SK-N-SH (cell line): ENCODE measurements around the gene HSPG2. TPM values are rescaled to one million over a fixed set of nuclear protein-coding genes. Genes with fewer than 3 reads are reported as not detected.

Source experiments
- ELF1 ChIP-seq: IDR thresholded peaks from 2 replicates; pipeline ENCODE4 v1.4.0; 2012
- EP300 ChIP-seq, 2 experiments: IDR thresholded peaks; 2 replicates each; pipeline versions ENCODE4 v1.4.0 to v1.6.1; 2012; ENCODE audit warnings: borderline replicate concordance in 1 of 2, low read depth in 1 of 2, low read length in 1 of 2
- EZH2phosphoT487 ChIP-seq: fragments of 200-600 bp; sonication (generic); IDR thresholded peaks from 2 replicates; pipeline ENCODE4 v1.6.1; 2017; ENCODE audit warnings: low read depth, mixed run types, mild to moderate bottlenecking, antibody characterized with exemption, moderate library complexity, borderline replicate concordance
- FOSL2 ChIP-seq: IDR thresholded peaks from 2 replicates; pipeline ENCODE4 v1.4.0; 2012; ENCODE audit warnings: low read depth, mild to moderate bottlenecking, moderate library complexity, borderline replicate concordance
- FOXJ3 ChIP-seq: sonication (generic); formaldehyde crosslinking; IDR thresholded peaks from 2 replicates; pipeline ENCODE4 v1.5.1; 2020; ENCODE audit warnings: mild to moderate bottlenecking, missing genetic modification reagents
- FOXM1 ChIP-seq: IDR thresholded peaks from 2 replicates; pipeline ENCODE4 v1.4.0; 2012; ENCODE audit warnings: low read depth, mild to moderate bottlenecking
- GABPA ChIP-seq: IDR thresholded peaks from 2 replicates; pipeline ENCODE4 v1.4.0; 2012; ENCODE audit warnings: low read depth, mild to moderate bottlenecking
- GATA2 ChIP-seq: sonication (generic); formaldehyde crosslinking; IDR thresholded peaks from 2 replicates; pipeline ENCODE4 v1.5.0; 2020; ENCODE audit warnings: mild to moderate bottlenecking, missing genetic modification reagents
- JUND ChIP-seq: IDR thresholded peaks from 2 replicates; pipeline ENCODE4 v1.4.0; 2012
- MEF2A ChIP-seq: IDR thresholded peaks from 2 replicates; pipeline ENCODE4 v1.4.0; 2012; ENCODE audit warnings: low read depth, borderline replicate concordance
- NFIC ChIP-seq: IDR thresholded peaks from 2 replicates; pipeline ENCODE4 v1.4.0; 2012; ENCODE audit warnings: borderline replicate concordance
- NRF1 ChIP-seq: IDR thresholded peaks from 2 replicates; pipeline ENCODE4 v1.6.1; 2012; ENCODE audit warnings: low read depth, mild to moderate bottlenecking, low read length
- POLR2AphosphoS5 ChIP-seq: IDR thresholded peaks from 2 replicates; pipeline ENCODE4 v1.6.1; 2012; ENCODE audit warnings: low read depth, low read length
- RCOR1 ChIP-seq: fragments of 150-350 bp; IDR thresholded peaks from 2 replicates; pipeline ENCODE4 v1.6.1; 2017; ENCODE audit warnings: antibody characterized with exemption, low read length
- REST ChIP-seq: IDR thresholded peaks from 2 replicates; pipeline ENCODE4 v1.6.1; 2012; ENCODE audit warnings: mild to moderate bottlenecking, low read depth, low read length, moderate library complexity
- RFX5 ChIP-seq: IDR thresholded peaks from 2 replicates; pipeline ENCODE4 v1.6.1; 2012; ENCODE audit warnings: mild to moderate bottlenecking, improper control_type of control experiment, low read length
- SMC3 ChIP-seq: IDR thresholded peaks from 2 replicates; pipeline ENCODE4 v1.6.1; 2012; ENCODE audit warnings: low read depth, low read length, improper control_type of control experiment
- TCF12 ChIP-seq: IDR thresholded peaks from 2 replicates; pipeline ENCODE4 v1.4.0; 2012
- TEAD4 ChIP-seq: IDR thresholded peaks from 2 replicates; pipeline ENCODE4 v1.4.0; 2012; ENCODE audit warnings: mild to moderate bottlenecking, borderline replicate concordance; ENCODE audit not compliant: insufficient read depth
- YY1 ChIP-seq: IDR thresholded peaks from 2 replicates; pipeline ENCODE4 v1.4.0; 2012; ENCODE audit warnings: low read depth, mild to moderate bottlenecking
- polyA plus RNA-seq, 3 experiments: library from polyadenylated mRNA; depleted of rRNA; stranded (reverse); fragments of >200 nt; gene quantifications; 2 replicates each; pipeline ENCODE4 v1.2.3, GENCODE V29; 2012
- TF ChIP-seq, protein P1 (sequence below): fragments of 150-350 bp; IDR thresholded peaks from 2 replicates; pipeline ENCODE4 v1.6.1; 2016; ENCODE audit warnings: mild to moderate bottlenecking, low read depth, low read length
- TF ChIP-seq, protein P2 (sequence below): IDR thresholded peaks from 2 replicates; pipeline ENCODE4 v1.4.0; 2012; ENCODE audit warnings: low read depth, borderline replicate concordance
- TF ChIP-seq, protein P3 (sequence below): IDR thresholded peaks from 2 replicates; pipeline ENCODE4; 2012

Gene HSPG2
- polyA plus RNA-seq, 1 of the 3 experiments (the other 2 are of a cell fraction), result 28.9 TPM

- TF ChIP-seq RFX5, result no peak
- TF ChIP-seq NFIC, result no peak
- TF ChIP-seq, protein P1, sequence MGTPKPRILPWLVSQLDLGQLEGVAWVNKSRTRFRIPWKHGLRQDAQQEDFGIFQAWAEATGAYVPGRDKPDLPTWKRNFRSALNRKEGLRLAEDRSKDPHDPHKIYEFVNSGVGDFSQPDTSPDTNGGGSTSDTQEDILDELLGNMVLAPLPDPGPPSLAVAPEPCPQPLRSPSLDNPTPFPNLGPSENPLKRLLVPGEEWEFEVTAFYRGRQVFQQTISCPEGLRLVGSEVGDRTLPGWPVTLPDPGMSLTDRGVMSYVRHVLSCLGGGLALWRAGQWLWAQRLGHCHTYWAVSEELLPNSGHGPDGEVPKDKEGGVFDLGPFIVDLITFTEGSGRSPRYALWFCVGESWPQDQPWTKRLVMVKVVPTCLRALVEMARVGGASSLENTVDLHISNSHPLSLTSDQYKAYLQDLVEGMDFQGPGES, result no peak
- TF ChIP-seq REST, result no peak
- no peak for TF ChIP-seq POLR2AphosphoS5
- TF ChIP-seq FOXM1, result no peak
- TF ChIP-seq FOXJ3 (CRISPR knock-in tag), result no peak
- TF ChIP-seq EP300 (IDR thresholded peaks at IDR 0.05; ENCODE audit: borderline replicate concordance in 1 of 2, low read depth in 1 of 2, low read length in 1 of 2), result peak in 1 of 2 experiments; percentile 11; a peak in 1 of 4 replicates
- TF ChIP-seq, protein P2, sequence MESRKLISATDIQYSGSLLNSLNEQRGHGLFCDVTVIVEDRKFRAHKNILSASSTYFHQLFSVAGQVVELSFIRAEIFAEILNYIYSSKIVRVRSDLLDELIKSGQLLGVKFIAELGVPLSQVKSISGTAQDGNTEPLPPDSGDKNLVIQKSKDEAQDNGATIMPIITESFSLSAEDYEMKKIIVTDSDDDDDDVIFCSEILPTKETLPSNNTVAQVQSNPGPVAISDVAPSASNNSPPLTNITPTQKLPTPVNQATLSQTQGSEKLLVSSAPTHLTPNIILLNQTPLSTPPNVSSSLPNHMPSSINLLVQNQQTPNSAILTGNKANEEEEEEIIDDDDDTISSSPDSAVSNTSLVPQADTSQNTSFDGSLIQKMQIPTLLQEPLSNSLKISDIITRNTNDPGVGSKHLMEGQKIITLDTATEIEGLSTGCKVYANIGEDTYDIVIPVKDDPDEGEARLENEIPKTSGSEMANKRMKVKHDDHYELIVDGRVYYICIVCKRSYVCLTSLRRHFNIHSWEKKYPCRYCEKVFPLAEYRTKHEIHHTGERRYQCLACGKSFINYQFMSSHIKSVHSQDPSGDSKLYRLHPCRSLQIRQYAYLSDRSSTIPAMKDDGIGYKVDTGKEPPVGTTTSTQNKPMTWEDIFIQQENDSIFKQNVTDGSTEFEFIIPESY, result no peak
- 0 out of 2 replicates have a peak, but pooled peaks have one; percentile 41 for TF ChIP-seq TEAD4
- TF ChIP-seq EZH2phosphoT487, result no peak
- peak; percentile 27; the same call in 1 of the 2 replicates for TF ChIP-seq TCF12
- peak; percentile 80 for TF ChIP-seq JUND
- TF ChIP-seq GABPA, result no peak
- no peak for TF ChIP-seq SMC3
- no peak for TF ChIP-seq NRF1
- TF ChIP-seq YY1, result 0 out of 2 replicates have a peak, but pooled peaks have one; percentile 17
- TF ChIP-seq RCOR1, result no peak
- no peak for TF ChIP-seq ELF1
- TF ChIP-seq, protein P3, sequence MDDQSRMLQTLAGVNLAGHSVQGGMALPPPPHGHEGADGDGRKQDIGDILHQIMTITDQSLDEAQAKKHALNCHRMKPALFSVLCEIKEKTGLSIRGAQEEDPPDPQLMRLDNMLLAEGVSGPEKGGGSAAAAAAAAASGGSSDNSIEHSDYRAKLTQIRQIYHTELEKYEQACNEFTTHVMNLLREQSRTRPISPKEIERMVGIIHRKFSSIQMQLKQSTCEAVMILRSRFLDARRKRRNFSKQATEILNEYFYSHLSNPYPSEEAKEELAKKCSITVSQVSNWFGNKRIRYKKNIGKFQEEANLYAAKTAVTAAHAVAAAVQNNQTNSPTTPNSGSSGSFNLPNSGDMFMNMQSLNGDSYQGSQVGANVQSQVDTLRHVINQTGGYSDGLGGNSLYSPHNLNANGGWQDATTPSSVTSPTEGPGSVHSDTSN, result no peak; the same call in 1 of the 2 replicates
- TF ChIP-seq FOSL2, result peak; percentile 79; the same call in 1 of the 2 replicates
- TF ChIP-seq GATA2 (CRISPR knock-in tag), result no peak
- TF ChIP-seq MEF2A, result no peak; the same call in 1 of the 2 replicates
Measured at GRCh38 chr1:21861602-21862429, 75.3 kb downstream of the HSPG2 start (continued).
